ENCODE results near the gene RIT1. TPM values are rescaled to one million over a fixed set of nuclear protein-coding genes. Genes with fewer than 3 reads are reported as not detected.
A peak's percentile ranks its signal among the peaks of the same experiment; 100 is the strongest.

Gene RIT1
- total and polyA plus RNA-seq, 5 experiments from 2014 or later = 16.4 to 42.5 (median 18.0) TPM

- DNase-seq = no peak
- Mint-ChIP-seq H3K27ac (peak overlapping the region; percentile 53 to 96 (median 92)), H3K4me3 (peak overlapping the region in 5 of 10 donors; percentile 24 to 68 (median 53)), H3K9me3 (no peaks in the 10 kb centered on the region), H3K36me3 (peaks cover 0 to 33% (median 7%) of the 10 kb centered on the region in 3 donors), H3K27me3 (no peaks in the 10 kb centered on the region), H3K4me1 (peaks cover 23 to 78% (median 71%) of the 10 kb centered on the region in 4 donors)
- no peak for ATAC-seq
- POLR2A ChIA-PET = interaction anchor here (0.8 to 6.9 kb wide), 5 partner anchors 10 to 38 kb away, joined by 3 to 83 read pairs (median 25); partner anchors contain the start of genes ARHGEF2 and KHDC4
Observed at GRCh38 chr1:155944444-155944799, 33.3 kb upstream of the RIT1 start.

- Mint-ChIP-seq H3K27me3 (no peaks in the 10 kb centered on the region), H3K27ac (peak overlapping the region in 9 of 10 donors; percentile 2 to 96 (median 64)), H3K36me3 (peaks cover 0 to 15% (median 4%) of the 10 kb centered on the region in 3 donors), H3K9me3 (no peaks in the 10 kb centered on the region), H3K4me1 (peaks cover 27 to 88% (median 76%) of the 10 kb centered on the region in 4 donors), H3K4me3 (no peak overlapping the region)
- no peak for DNase-seq
- POLR2A ChIA-PET = interaction anchor here (0.6 to 6.9 kb wide), 8 partner anchors 8 to 40 kb away, joined by 3 to 83 read pairs (median 5); partner anchors contain the start of genes ARHGEF2 and KHDC4
- ATAC-seq = no peak
Observed at GRCh38 chr1:155942578-155943141, 31.5 kb upstream of the RIT1 start.

- DNase-seq (no peak), ATAC-seq (no peak)
- no peaks in the 10 kb centered on the region for H3K27me3 Mint-ChIP-seq
- H3K36me3 Mint-ChIP-seq = peaks cover 0 to 10% (median 3%) of the 10 kb centered on the region in 3 donors
- peak overlapping the region in 1 of 10 donors; percentile 22 for H3K4me3 Mint-ChIP-seq
- no peaks in the 10 kb centered on the region for H3K9me3 Mint-ChIP-seq
- H3K27ac Mint-ChIP-seq = peak overlapping the region in 8 of 10 donors; percentile 27 to 96 (median 81)
- POLR2A ChIA-PET = interaction anchor here (0.9 to 6.9 kb wide), 6 partner anchors 10 to 40 kb away, joined by 3 to 83 read pairs (median 4); partner anchors contain the start of gene ARHGEF2
- H3K4me1 Mint-ChIP-seq = peaks cover 25 to 84% (median 73%) of the 10 kb centered on the region in 4 donors
Observed at GRCh38 chr1:155941845-155942531, 30.8 kb upstream of the RIT1 start.

GRCh38 chr1:155940993-155941844 lies 30.1 kb upstream of the RIT1 start, which contains the start of gene RXFP4:
RXFP4 (plus strand) TSS chr1:155941638; CDS start chr1:155941710, 72 bp downstream.
- ATAC-seq (no peak), DNase-seq (no peak)
- peak within 1 kb of the TSS in 6 of 10 donors; percentile 5 to 73 (median 45) for H3K4me3 Mint-ChIP-seq
- H3K36me3 Mint-ChIP-seq = peaks cover 0 to 3% (median 0%) of the 10 kb centered on the region in 3 donors
- H3K9me3 Mint-ChIP-seq = no peaks in the 10 kb centered on the region
- no peaks in the 10 kb centered on the region for H3K27me3 Mint-ChIP-seq
- peak within 1 kb of the TSS; percentile 64 to 96 (median 85) for H3K27ac Mint-ChIP-seq
- peaks cover 23 to 76% (median 66%) of the 10 kb centered on the region in 4 donors for H3K4me1 Mint-ChIP-seq
- POLR2A ChIA-PET = interaction anchor here (0.6 to 6.9 kb wide), 10 partner anchors 19 to 46 kb away, joined by 3 to 83 read pairs (median 6); partner anchors contain the start of gene ARHGEF2

- ATAC-seq = peak in 1 of 2 donors; percentile 30
- DNase-seq = no peak
- no peaks in the 10 kb centered on the region for H3K27me3 Mint-ChIP-seq
Observed at GRCh38 chr1:155940482-155940992, 29.4 kb upstream of the RIT1 start.

GRCh38 chr1:155938220-155938627 lies 27.1 kb upstream of the RIT1 start:
- H3K27ac Mint-ChIP-seq = peak overlapping the region in 8 of 10 donors; percentile 0 to 83 (median 44)
- H3K4me1 Mint-ChIP-seq = peaks cover 14 to 50% (median 41%) of the 10 kb centered on the region in 4 donors
- peaks cover 0 to 2% (median 0%) of the 10 kb centered on the region in 3 donors for H3K36me3 Mint-ChIP-seq
- no peaks in the 10 kb centered on the region for H3K9me3 Mint-ChIP-seq
- no peaks in the 10 kb centered on the region for H3K27me3 Mint-ChIP-seq
- no peak for ATAC-seq
- peak overlapping the region in 3 of 10 donors; percentile 0 to 57 (median 1) for H3K4me3 Mint-ChIP-seq
- POLR2A ChIA-PET = interaction anchor here (0.5 to 3.3 kb wide), 12 partner anchors 11 to 240 kb away, joined by 4 to 23 read pairs (median 8); partner anchors contain the start of genes ARHGEF2 and SSR2
- DNase-seq = peak in 5 of 10 donors; percentile 21 to 57 (median 35)

More at GRCh38 chr1:155940482-155940992, 29.4 kb upstream of the RIT1 start:
- Mint-ChIP-seq H3K4me1 (peaks cover 20 to 69% (median 59%) of the 10 kb centered on the region in 4 donors), H3K4me3 (peak overlapping the region in 6 of 10 donors; percentile 5 to 73 (median 45)), H3K9me3 (no peaks in the 10 kb centered on the region), H3K36me3 (no peaks in the 10 kb centered on the region), H3K27ac (peak overlapping the region; percentile 57 to 90 (median 82))
- POLR2A ChIA-PET = interaction anchor here (0.6 to 6.9 kb wide), 9 partner anchors 16 to 47 kb away, joined by 3 to 83 read pairs (median 6); partner anchors contain the start of gene ARHGEF2

GRCh38 chr1:155934936-155935590 lies 23.9 kb upstream of the RIT1 start:
- Mint-ChIP-seq H3K4me3 (peak overlapping the region in 1 of 10 donors; percentile 70), H3K9me3 (no peaks in the 10 kb centered on the region)

GRCh38 chr1:155934097-155934935 lies 23.2 kb upstream of the RIT1 start, which contains the start of gene KHDC4:
KHDC4 (minus strand) TSS chr1:155934413; CDS start chr1:155934373, 40 bp downstream.
- peak within 1 kb of the TSS in 3 of 10 donors; percentile 27 to 80 (median 74) for H3K27ac Mint-ChIP-seq
- POLR2A ChIA-PET = interaction anchor here (0.6 to 4.2 kb wide), 17 partner anchors 10 to 1937 kb away, joined by 3 to 74 read pairs (median 6); partner anchors contain the start of genes ARHGEF2, GON4L and SYT11
- ATAC-seq (peak; percentile 94 to 95), DNase-seq (peak; percentile 85 to 98 (median 95))
- peak within 1 kb of the TSS in 1 of 10 donors; percentile 70 for H3K4me3 Mint-ChIP-seq
- peaks cover 9 to 48% (median 36%) of the 10 kb centered on the region in 4 donors for H3K4me1 Mint-ChIP-seq
- no peaks in the 10 kb centered on the region for H3K27me3 Mint-ChIP-seq
- no peaks in the 10 kb centered on the region for H3K9me3 Mint-ChIP-seq
- peaks cover 0 to 37% (median 0%) of the 10 kb centered on the region in 3 donors for H3K36me3 Mint-ChIP-seq

More at GRCh38 chr1:155934936-155935590, 23.9 kb upstream of the RIT1 start:
- POLR2A ChIA-PET = interaction anchor here (0.6 to 4.2 kb wide), 13 partner anchors 10 to 1938 kb away, joined by 3 to 74 read pairs (median 6); partner anchors contain the start of genes ARHGEF2, GON4L and SYT11
- DNase-seq (no peak), ATAC-seq (no peak)
- H3K27me3 Mint-ChIP-seq = no peaks in the 10 kb centered on the region
- H3K4me1 Mint-ChIP-seq = peaks cover 6 to 48% (median 35%) of the 10 kb centered on the region in 4 donors
- H3K27ac Mint-ChIP-seq = peak overlapping the region in 2 of 10 donors; percentile 27 to 74
- H3K36me3 Mint-ChIP-seq = peaks cover 0 to 30% (median 0%) of the 10 kb centered on the region in 3 donors

GRCh38 chr1:155933591-155934096 lies 22.5 kb upstream of the RIT1 start:
- ATAC-seq = no peak
- H3K27ac Mint-ChIP-seq = peak overlapping the region in 1 of 10 donors; percentile 80
- POLR2A ChIA-PET = interaction anchor here (0.6 to 4.2 kb wide), 12 partner anchors 9 to 1662 kb away, joined by 4 to 74 read pairs (median 6); partner anchors contain the start of genes ARHGEF2, GON4L and SYT11
- peaks cover 0 to 44% (median 0%) of the 10 kb centered on the region in 3 donors for H3K36me3 Mint-ChIP-seq
- peaks cover 11 to 50% (median 41%) of the 10 kb centered on the region in 4 donors for H3K4me1 Mint-ChIP-seq
- H3K9me3 Mint-ChIP-seq = no peaks in the 10 kb centered on the region
- no peak overlapping the region for H3K4me3 Mint-ChIP-seq
- no peak for DNase-seq
- no peaks in the 10 kb centered on the region for H3K27me3 Mint-ChIP-seq

GRCh38 chr1:155932487-155932886 lies 21.3 kb upstream of the RIT1 start:
- no peak for DNase-seq
- no peaks in the 10 kb centered on the region for H3K9me3 Mint-ChIP-seq
- peaks cover 0 to 55% (median 0%) of the 10 kb centered on the region in 3 donors for H3K36me3 Mint-ChIP-seq
- POLR2A ChIA-PET = interaction anchor here (0.7 to 4.2 kb wide), 5 partner anchors 9 to 89 kb away, joined by 3 to 74 read pairs (median 4); partner anchors contain the start of genes ARHGEF2, GON4L and SSR2
- H3K4me1 Mint-ChIP-seq = peaks cover 7 to 42% (median 35%) of the 10 kb centered on the region in 4 donors
- H3K4me3 Mint-ChIP-seq = peak overlapping the region in 8 of 10 donors; percentile 29 to 66 (median 52)
- no peaks in the 10 kb centered on the region for H3K27me3 Mint-ChIP-seq
- no peak for ATAC-seq
- H3K27ac Mint-ChIP-seq = peak overlapping the region in 5 of 10 donors; percentile 27 to 76 (median 62)
